ENCODE measurements around the gene GNS. TPM values are rescaled to one million over a fixed set of nuclear protein-coding genes. Genes with fewer than 3 reads are reported as not detected.
A peak's percentile ranks its signal among the peaks of the same experiment; 100 is the strongest.

Gene GNS
- total RNA-seq, 1 experiment from 2014 or later, result 55.1 TPM

- POLR2A ChIA-PET (ENCODE audit: unreplicated experiment), result interaction anchor here (0.6 kb wide), 1 partner anchor 174 kb away, joined by 7 read pairs; no protein-coding TSS in a partner anchor
- no peaks in the 10 kb centered on the region for H4K20me1 ChIP-seq (ENCODE audit: low read length)
- no peaks in the 10 kb centered on the region for H3K27me3 ChIP-seq (ENCODE audit: low read length)
- peaks cover 17% of the 10 kb centered on the region for H3K4me1 ChIP-seq (ENCODE audit: insufficient read depth, low read length)
- peak overlapping the region; percentile 90 for H2AFZ ChIP-seq (ENCODE audit: low read length)
- H3K9me3 ChIP-seq (ENCODE audit: low read length), result no peaks in the 10 kb centered on the region
- CTCF ChIA-PET, result interaction anchor here (0.7 to 2.3 kb wide), 2 partner anchors 15 to 42 kb away, joined by 7 to 10 read pairs; no protein-coding TSS in a partner anchor
- H3K36me3 ChIP-seq (ENCODE audit: low read depth, low read length), result no peaks in the 10 kb centered on the region
- intact Hi-C loops (cut with micrococcal nuclease), result no loop called here
- BruUV-seq (replicated peaks), result TSS peak; percentile 47
- no peak overlapping the region for H3K27ac ChIP-seq (ENCODE audit: low read length)
- no peaks in the 10 kb centered on the region for H3F3A ChIP-seq (ENCODE audit: low read length, unreplicated experiment)
- H3K9ac ChIP-seq (ENCODE audit: low read length), result peak overlapping the region; percentile 55
- ATAC-seq (peak; percentile 54), DNase-seq (peak; percentile 53)
- H3K4me3 ChIP-seq (ENCODE audit: low read length), result peak overlapping the region; percentile 89
- peaks cover 40% of the 10 kb centered on the region for H3K79me2 ChIP-seq (ENCODE audit: low read length)
- TF ChIP-seq CTCF (conservative IDR thresholded peaks at IDR 0.05; ENCODE audit: low read depth, low read length) (peak; percentile 45; the same call in 1 of the 2 replicates), EZH2 (IDR thresholded peaks at IDR 0.05; ENCODE audit: low read length, unreplicated experiment) (no peak), EZH2phosphoT487 (IDR thresholded peaks at IDR 0.05; ENCODE audit: borderline replicate concordance, low read length) (no peak)
- H3K4me2 ChIP-seq (ENCODE audit: low read length), result peak overlapping the region; percentile 91
- H3K9me2 ChIP-seq (replicated peaks; ENCODE audit: low read length), result no peaks in the 10 kb centered on the region
These were observed 22.3 kb upstream of the GNS start for GRCh38 chr12:64781280-64782190.

- peak overlapping the region; percentile 15; the same call in 1 of the 2 replicates for H3K27ac ChIP-seq (ENCODE audit: low read length)
- H3K4me2 ChIP-seq (ENCODE audit: low read length), result peak overlapping the region; percentile 91
- ChIA-PET POLR2A (ENCODE audit: unreplicated experiment) (interaction anchor here (0.6 to 0.7 kb wide), 2 partner anchors 35 to 155 kb away, joined by 4 to 7 read pairs; no protein-coding TSS in a partner anchor), CTCF (interaction anchor here (0.7 to 2.3 kb wide), 2 partner anchors 16 to 41 kb away, joined by 7 to 10 read pairs; no protein-coding TSS in a partner anchor)
- H3K9me3 ChIP-seq (ENCODE audit: low read length), result no peaks in the 10 kb centered on the region
- ATAC-seq (peak; percentile 80), DNase-seq (peak; percentile 59)
- intact Hi-C loops (cut with micrococcal nuclease), result no loop called here
- H4K20me1 ChIP-seq (ENCODE audit: low read length), result no peaks in the 10 kb centered on the region
- H3K4me3 ChIP-seq (ENCODE audit: low read length), result peak overlapping the region; percentile 89
- peaks cover 40% of the 10 kb centered on the region for H3K79me2 ChIP-seq (ENCODE audit: low read length)
- H2AFZ ChIP-seq (ENCODE audit: low read length), result peak overlapping the region; percentile 90
- BruUV-seq (replicated peaks), result no TSS peak
- H3K9me2 ChIP-seq (replicated peaks; ENCODE audit: low read length), result no peaks in the 10 kb centered on the region
- H3K27me3 ChIP-seq (ENCODE audit: low read length), result no peaks in the 10 kb centered on the region
- TF ChIP-seq CTCF (conservative IDR thresholded peaks at IDR 0.05; ENCODE audit: low read depth, low read length) (peak; percentile 7; the same call in 1 of the 2 replicates), EZH2phosphoT487 (IDR thresholded peaks at IDR 0.05; ENCODE audit: borderline replicate concordance, low read length) (no peak), EZH2 (IDR thresholded peaks at IDR 0.05; ENCODE audit: low read length, unreplicated experiment) (no peak)
- H3K36me3 ChIP-seq (ENCODE audit: low read depth, low read length), result no peaks in the 10 kb centered on the region
- H3K4me1 ChIP-seq (ENCODE audit: insufficient read depth, low read length), result peaks cover 17% of the 10 kb centered on the region
- no peaks in the 10 kb centered on the region for H3F3A ChIP-seq (ENCODE audit: low read length, unreplicated experiment)
- peak overlapping the region; percentile 55 for H3K9ac ChIP-seq (ENCODE audit: low read length)
These were observed 21.5 kb upstream of the GNS start for GRCh38 chr12:64780531-64781279.

Data from PC-3 (cell line).